Measurements from ENCODE around the gene PRR15L. TPM values are rescaled to one million over a fixed set of nuclear protein-coding genes. Genes with fewer than 3 reads are reported as not detected.

PRR15L gene
- total RNA-seq, 6 experiments from 2014 or later: not detected

- H3K27me3 Mint-ChIP-seq (ENCODE audit: insufficient read depth): peaks cover 3% of the 10 kb centered on the region
- no peak for TF ChIP-seq CTCF (IDR thresholded peaks at IDR 0.05)
- no peak for DNase-seq
- no peaks in the 10 kb centered on the region for H3K9me3 Mint-ChIP-seq
- no peak overlapping the region for H3K27ac Mint-ChIP-seq
- H3K36me3 Mint-ChIP-seq (ENCODE audit: low read depth): peaks cover 10% of the 10 kb centered on the region; the same call in 1 of the 2 replicates
- peaks cover 2% of the 10 kb centered on the region; the same call in 1 of the 2 replicates for H3K4me1 Mint-ChIP-seq (ENCODE audit: low read depth)
- no peak overlapping the region for H3K4me3 Mint-ChIP-seq
Measured at GRCh38 chr17:47913050-47913449, 44.6 kb downstream of the PRR15L start.

GRCh38 chr17:47907932-47908562 lies 49.6 kb downstream of the PRR15L start:
- DNase-seq: no peak
- Mint-ChIP-seq H3K9me3 (no peaks in the 10 kb centered on the region), H3K27ac (no peak overlapping the region), H3K4me3 (no peak overlapping the region), H3K27me3 (ENCODE audit: insufficient read depth) (peaks cover 2% of the 10 kb centered on the region), H3K4me1 (ENCODE audit: low read depth) (peaks cover 26% of the 10 kb centered on the region), H3K36me3 (ENCODE audit: low read depth) (peaks cover 9% of the 10 kb centered on the region; the same call in 1 of the 2 replicates)
- no peak for TF ChIP-seq CTCF (IDR thresholded peaks at IDR 0.05)

GRCh38 chr17:47906443-47906842 lies 51.2 kb downstream of the PRR15L start:
- no peak overlapping the region for H3K27ac Mint-ChIP-seq
- H3K36me3 Mint-ChIP-seq (ENCODE audit: low read depth): peaks cover 11% of the 10 kb centered on the region; the same call in 1 of the 2 replicates
- peaks cover 26% of the 10 kb centered on the region for H3K4me1 Mint-ChIP-seq (ENCODE audit: low read depth)
- no peaks in the 10 kb centered on the region for H3K9me3 Mint-ChIP-seq
- peaks cover 1% of the 10 kb centered on the region for H3K27me3 Mint-ChIP-seq (ENCODE audit: insufficient read depth)
- H3K4me3 Mint-ChIP-seq: no peak overlapping the region
- DNase-seq: no peak
- no peak for TF ChIP-seq CTCF (IDR thresholded peaks at IDR 0.05)

GRCh38 chr17:47905221-47905733 lies 52.4 kb downstream of the PRR15L start:
- Mint-ChIP-seq H3K27ac (peak overlapping the region; percentile 60), H3K36me3 (ENCODE audit: low read depth) (peaks cover 11% of the 10 kb centered on the region; the same call in 1 of the 2 replicates), H3K9me3 (no peaks in the 10 kb centered on the region), H3K4me3 (no peak overlapping the region), H3K4me1 (ENCODE audit: low read depth) (peaks cover 33% of the 10 kb centered on the region), H3K27me3 (ENCODE audit: insufficient read depth) (peaks cover 1% of the 10 kb centered on the region)
- TF ChIP-seq CTCF (IDR thresholded peaks at IDR 0.05): no peak
- peak; percentile 59 for DNase-seq

GRCh38 chr17:47902039-47902744 lies 55.5 kb downstream of the PRR15L start:
- Mint-ChIP-seq H3K4me3 (no peak overlapping the region), H3K9me3 (no peaks in the 10 kb centered on the region), H3K27ac (no peak overlapping the region), H3K4me1 (ENCODE audit: low read depth) (peaks cover 39% of the 10 kb centered on the region), H3K27me3 (ENCODE audit: insufficient read depth) (peaks cover 1% of the 10 kb centered on the region), H3K36me3 (ENCODE audit: low read depth) (peaks cover 15% of the 10 kb centered on the region; the same call in 1 of the 2 replicates)
- TF ChIP-seq CTCF (IDR thresholded peaks at IDR 0.05): no peak
- no peak for DNase-seq

Other genes starting within 250 kb of the PRR15L start
- not detected for gene TBX21, start 224.6 kb downstream of the PRR15L start, total RNA-seq (2021; fragmentation: NEBNext Ultra II Directional; extraction: Animal tissue kit (Norgen Biotek cat#: 25700))
- 10 to 100 TPM in 2 of 6 experiments, 1 to 10 TPM in 4; 7.0 to 10.7 (median 9.2) TPM for gene OSBPL7, start 136.1 kb downstream of the PRR15L start, total RNA-seq (2021; fragmentation: NEBNext Ultra II Directional; extraction: Animal tissue kit (Norgen Biotek cat#: 25700))
- gene MRPL10, start 126.3 kb downstream of the PRR15L start, total RNA-seq (2021; fragmentation: NEBNext Ultra II Directional; extraction: Animal tissue kit (Norgen Biotek cat#: 25700)): 10 to 100 TPM; 39.4 to 48.0 (median 43.7) TPM
- 1 to 10 TPM in 1 of 6 experiments, under 1 TPM in 5; 0.41 to 1.1 (median 0.83) TPM for gene LRRC46, start 126.2 kb downstream of the PRR15L start, total RNA-seq (2021; fragmentation: NEBNext Ultra II Directional; extraction: Animal tissue kit (Norgen Biotek cat#: 25700))
- gene SCRN2, start 116.6 kb downstream of the PRR15L start, total RNA-seq (2021; fragmentation: NEBNext Ultra II Directional; extraction: Animal tissue kit (Norgen Biotek cat#: 25700)): 10 to 100 TPM; 33.9 to 46.6 (median 39.1) TPM
- 1 to 10 TPM in 4 of 6 experiments, under 1 TPM in 2; 0.45 to 1.2 (median 1.1) TPM for gene SP6, start 106.7 kb downstream of the PRR15L start, total RNA-seq (2021; fragmentation: NEBNext Ultra II Directional; extraction: Animal tissue kit (Norgen Biotek cat#: 25700))
- 10 to 100 TPM; 10.7 to 17.5 (median 16.4) TPM for gene SP2, start 61.6 kb downstream of the PRR15L start, total RNA-seq (2021; fragmentation: NEBNext Ultra II Directional; extraction: Animal tissue kit (Norgen Biotek cat#: 25700))
- gene PNPO, start 16.3 kb downstream of the PRR15L start, total RNA-seq (2021; fragmentation: NEBNext Ultra II Directional; extraction: Animal tissue kit (Norgen Biotek cat#: 25700)): 10 to 100 TPM; 46.0 to 55.5 (median 51.1) TPM
- gene CDK5RAP3, start 13.2 kb upstream of the PRR15L start, total RNA-seq (2021; fragmentation: NEBNext Ultra II Directional; extraction: Animal tissue kit (Norgen Biotek cat#: 25700)): 10 to 100 TPM; 78.4 to 91.3 (median 81.8) TPM
- gene COPZ2, start 79.9 kb upstream of the PRR15L start, total RNA-seq (2021; fragmentation: NEBNext Ultra II Directional; extraction: Animal tissue kit (Norgen Biotek cat#: 25700)): 100 to 1,000 TPM; 209 to 260 (median 211) TPM
- 100 to 1,000 TPM; 181 to 207 (median 193) TPM for gene NFE2L1, start 90.5 kb upstream of the PRR15L start, total RNA-seq (2021; fragmentation: NEBNext Ultra II Directional; extraction: Animal tissue kit (Norgen Biotek cat#: 25700))
- gene CBX1, start 143.6 kb upstream of the PRR15L start, total RNA-seq (2021; fragmentation: NEBNext Ultra II Directional; extraction: Animal tissue kit (Norgen Biotek cat#: 25700)): 10 to 100 TPM; 62.2 to 82.1 (median 74.0) TPM
- 10 to 100 TPM; 16.5 to 21.9 (median 19.6) TPM for gene SNX11, start 149.9 kb upstream of the PRR15L start, total RNA-seq (2021; fragmentation: NEBNext Ultra II Directional; extraction: Animal tissue kit (Norgen Biotek cat#: 25700))

Data from HFFc6 (cell line).